ENCODE measurements around the gene CLDN3. TPM values are rescaled to one million over a fixed set of nuclear protein-coding genes. Genes with fewer than 3 reads are reported as not detected.

The CLDN3 gene
- total RNA-seq, 1 experiment from 2014 or later, result 16.5 TPM

GRCh38 chr7:73815436-73815835, 45.4 kb upstream of the CLDN3 start:
- Mint-ChIP-seq H3K27ac (no peak overlapping the region), H3K4me1 (peaks cover 6 to 13% of the 10 kb centered on the region in 2 experiments), H3K27me3 (ENCODE audit: low read depth) (peaks cover 9% of the 10 kb centered on the region), H3K4me3 (no peak overlapping the region), H3K9me3 (peaks cover 0 to 3% of the 10 kb centered on the region in 2 experiments; a peak in 1 of 5 replicates), H3K36me3 (ENCODE audit: insufficient read depth in 1 of 3, low read depth in 3 of 3) (no peaks in the 10 kb centered on the region; a peak in 1 of 7 replicates)
- H2AFZ ChIP-seq (ENCODE audit: low read length), result no peak overlapping the region
- no peaks in the 10 kb centered on the region for H3K79me1 ChIP-seq (ENCODE audit: insufficient read depth, low read depth, low read length, poor library complexity, severe bottlenecking)
- peak overlapping the region; percentile 11 for H3K18ac ChIP-seq (ENCODE audit: insufficient read length, low read depth, low read length)
- peaks cover 2% of the 10 kb centered on the region; the same call in 1 of the 2 replicates for H3K4me1 ChIP-seq (ENCODE audit: insufficient read depth, low read length)
- H3T11ph ChIP-seq (ENCODE audit: low read length), result no peak overlapping the region
- no peak overlapping the region for H2AK5ac ChIP-seq (ENCODE audit: insufficient read length, low read length)
- no peak overlapping the region for H3K14ac ChIP-seq (ENCODE audit: insufficient read depth, low read length)
- H3K4me2 ChIP-seq (ENCODE audit: insufficient read depth, insufficient read length, low read length), result no peak overlapping the region
- no peak overlapping the region for H2BK12ac ChIP-seq (ENCODE audit: insufficient read length, low read depth, low read length)
- no peak overlapping the region for H3K23ac ChIP-seq (ENCODE audit: insufficient read length, low read depth, low read length)
- no peak overlapping the region for H2BK120ac ChIP-seq (ENCODE audit: low read depth, low read length, poor library complexity, severe bottlenecking)
- H4K8ac ChIP-seq (replicated peaks; ENCODE audit: insufficient read length, low read depth, low read length), result no peak overlapping the region
- no peak overlapping the region for H3K56ac ChIP-seq (ENCODE audit: insufficient read length, low read depth, low read length)
- no peak overlapping the region for H4K91ac ChIP-seq (ENCODE audit: insufficient read length, low read depth, low read length)
- no peaks in the 10 kb centered on the region for H3K9me3 ChIP-seq (ENCODE audit: control insufficient read depth, low read depth, low read length)
- H3K27ac ChIP-seq (ENCODE audit: insufficient read length, low read depth, low read length), result no peak overlapping the region
- H2BK5ac ChIP-seq (ENCODE audit: insufficient read length, low read length), result no peak overlapping the region
- no peaks in the 10 kb centered on the region for H3K27me3 ChIP-seq (ENCODE audit: insufficient read depth, low read length)
- TF ChIP-seq CTCF (conservative IDR thresholded peaks at IDR 0.05), result no peak
- H4K20me1 ChIP-seq (ENCODE audit: control insufficient read depth, insufficient read depth, insufficient read length), result no peaks in the 10 kb centered on the region
- no peaks in the 10 kb centered on the region for H3K23me2 ChIP-seq (ENCODE audit: insufficient read length, low read depth, low read length, poor library complexity, severe bottlenecking)
- H2BK15ac ChIP-seq (ENCODE audit: low read depth, low read length), result no peak overlapping the region
- no CpG with 5 or more reads among the region's 8 CpGs for WGBS (ENCODE audit: extremely low coverage, insufficient read length, low lambda C conversion rate)
- no peak overlapping the region for H3K9ac ChIP-seq (ENCODE audit: extremely low read depth, insufficient read length, low read length)
- H4K5ac ChIP-seq (ENCODE audit: insufficient read length, low read depth, low read length), result no peak overlapping the region
- no peaks in the 10 kb centered on the region for H3K79me2 ChIP-seq (ENCODE audit: insufficient read depth, low read length)
- no peak for DNase-seq
- no peak overlapping the region for H2BK20ac ChIP-seq (ENCODE audit: low read depth, low read length, poor library complexity, severe bottlenecking)
- no peak overlapping the region for H3K4ac ChIP-seq (ENCODE audit: low read depth, low read length)
